ENCODE measurements around the gene DYNC2H1.

The DYNC2H1 gene

DNA sequence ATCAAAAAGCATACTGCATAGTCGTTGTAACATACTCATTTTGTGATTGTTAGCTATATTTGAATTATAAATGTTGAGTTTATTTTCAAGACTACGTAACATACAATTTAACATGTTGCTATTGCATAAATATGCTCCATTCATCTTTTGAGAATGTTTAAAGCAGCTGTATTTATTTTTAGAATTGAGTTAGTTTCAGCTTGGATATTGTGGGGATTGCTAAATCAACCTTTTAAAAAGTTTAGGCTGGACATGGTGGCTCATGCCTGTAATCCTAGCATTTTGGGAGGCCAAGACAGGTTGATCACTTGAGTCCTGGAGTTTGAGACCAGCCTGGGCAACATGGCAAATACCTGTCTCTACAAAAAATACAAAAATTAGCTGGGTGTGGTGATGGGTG is 288.1 kb downstream of the DYNC2H1 start:
- H3K4me3 ChIP-seq (IDR thresholded peaks at IDR 0.05; ENCODE audit: insufficient read depth, low read depth, low read length), result no peak overlapping the region
- H3K4me1 ChIP-seq (ENCODE audit: low read depth, poor library complexity, severe bottlenecking), result no peaks in the 10 kb centered on the region
- H3K27ac ChIP-seq, result no peak overlapping the region
- H3K9ac ChIP-seq, result no peak overlapping the region
- no peaks in the 10 kb centered on the region for H3K79me2 ChIP-seq (ENCODE audit: insufficient read depth, low read depth)
- TF ChIP-seq, protein P1, sequence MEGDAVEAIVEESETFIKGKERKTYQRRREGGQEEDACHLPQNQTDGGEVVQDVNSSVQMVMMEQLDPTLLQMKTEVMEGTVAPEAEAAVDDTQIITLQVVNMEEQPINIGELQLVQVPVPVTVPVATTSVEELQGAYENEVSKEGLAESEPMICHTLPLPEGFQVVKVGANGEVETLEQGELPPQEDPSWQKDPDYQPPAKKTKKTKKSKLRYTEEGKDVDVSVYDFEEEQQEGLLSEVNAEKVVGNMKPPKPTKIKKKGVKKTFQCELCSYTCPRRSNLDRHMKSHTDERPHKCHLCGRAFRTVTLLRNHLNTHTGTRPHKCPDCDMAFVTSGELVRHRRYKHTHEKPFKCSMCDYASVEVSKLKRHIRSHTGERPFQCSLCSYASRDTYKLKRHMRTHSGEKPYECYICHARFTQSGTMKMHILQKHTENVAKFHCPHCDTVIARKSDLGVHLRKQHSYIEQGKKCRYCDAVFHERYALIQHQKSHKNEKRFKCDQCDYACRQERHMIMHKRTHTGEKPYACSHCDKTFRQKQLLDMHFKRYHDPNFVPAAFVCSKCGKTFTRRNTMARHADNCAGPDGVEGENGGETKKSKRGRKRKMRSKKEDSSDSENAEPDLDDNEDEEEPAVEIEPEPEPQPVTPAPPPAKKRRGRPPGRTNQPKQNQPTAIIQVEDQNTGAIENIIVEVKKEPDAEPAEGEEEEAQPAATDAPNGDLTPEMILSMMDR (conservative IDR thresholded peaks at IDR 0.05; ENCODE audit: low read depth, low read length), result no peak
- H3K4me2 ChIP-seq, result no peak overlapping the region
- H3K36me3 ChIP-seq (ENCODE audit: insufficient read depth), result no peaks in the 10 kb centered on the region
- no peak overlapping the region for H2AFZ ChIP-seq (ENCODE audit: low read depth)
- H3K27me3 ChIP-seq (ENCODE audit: insufficient read depth, low read depth), result no peaks in the 10 kb centered on the region
- H4K20me1 ChIP-seq (ENCODE audit: insufficient read depth), result no peaks in the 10 kb centered on the region

- no peak overlapping the region for H2AFZ ChIP-seq (ENCODE audit: low read depth)
- H3K4me2 ChIP-seq, result no peak overlapping the region
- H4K20me1 ChIP-seq (ENCODE audit: insufficient read depth), result no peaks in the 10 kb centered on the region
- H3K36me3 ChIP-seq (ENCODE audit: insufficient read depth), result no peaks in the 10 kb centered on the region
- no peak overlapping the region for H3K27ac ChIP-seq
- H3K9ac ChIP-seq, result no peak overlapping the region
- TF ChIP-seq, protein P1 (conservative IDR thresholded peaks at IDR 0.05; ENCODE audit: low read depth, low read length), result no peak
- H3K4me1 ChIP-seq (ENCODE audit: low read depth, poor library complexity, severe bottlenecking), result no peaks in the 10 kb centered on the region
- no peaks in the 10 kb centered on the region for H3K27me3 ChIP-seq (ENCODE audit: insufficient read depth, low read depth)
- H3K4me3 ChIP-seq (IDR thresholded peaks at IDR 0.05; ENCODE audit: insufficient read depth, low read depth, low read length), result no peak overlapping the region
- no peaks in the 10 kb centered on the region for H3K79me2 ChIP-seq (ENCODE audit: insufficient read depth, low read depth)
Observed at GRCh38 chr11:103398829-103399228, 289.6 kb downstream of the DYNC2H1 start.

- no peak overlapping the region for H3K9ac ChIP-seq
- H3K27ac ChIP-seq, result no peak overlapping the region
- no peak overlapping the region for H3K4me2 ChIP-seq
- H3K4me1 ChIP-seq (ENCODE audit: low read depth, poor library complexity, severe bottlenecking), result no peaks in the 10 kb centered on the region
- no peaks in the 10 kb centered on the region for H3K36me3 ChIP-seq (ENCODE audit: insufficient read depth)
- no peaks in the 10 kb centered on the region for H3K27me3 ChIP-seq (ENCODE audit: insufficient read depth, low read depth)
- H2AFZ ChIP-seq (ENCODE audit: low read depth), result no peak overlapping the region
- no peaks in the 10 kb centered on the region for H4K20me1 ChIP-seq (ENCODE audit: insufficient read depth)
- no peaks in the 10 kb centered on the region for H3K79me2 ChIP-seq (ENCODE audit: insufficient read depth, low read depth)
- TF ChIP-seq, protein P1 (conservative IDR thresholded peaks at IDR 0.05; ENCODE audit: low read depth, low read length), result no peak
- H3K4me3 ChIP-seq (IDR thresholded peaks at IDR 0.05; ENCODE audit: insufficient read depth, low read depth, low read length), result no peak overlapping the region
Observed at GRCh38 chr11:103406357-103406756, 297.1 kb downstream of the DYNC2H1 start.

GRCh38 chr11:103407641-103408040 is 298.4 kb downstream of the DYNC2H1 start:
- no peak overlapping the region for H3K4me2 ChIP-seq
- H4K20me1 ChIP-seq (ENCODE audit: insufficient read depth), result no peaks in the 10 kb centered on the region
- no peak overlapping the region for H2AFZ ChIP-seq (ENCODE audit: low read depth)
- H3K9ac ChIP-seq, result no peak overlapping the region
- no peaks in the 10 kb centered on the region for H3K4me1 ChIP-seq (ENCODE audit: low read depth, poor library complexity, severe bottlenecking)
- TF ChIP-seq, protein P1 (conservative IDR thresholded peaks at IDR 0.05; ENCODE audit: low read depth, low read length), result no peak
- H3K27ac ChIP-seq, result no peak overlapping the region
- no peak overlapping the region for H3K4me3 ChIP-seq (IDR thresholded peaks at IDR 0.05; ENCODE audit: insufficient read depth, low read depth, low read length)
- H3K79me2 ChIP-seq (ENCODE audit: insufficient read depth, low read depth), result no peaks in the 10 kb centered on the region
- no peaks in the 10 kb centered on the region for H3K27me3 ChIP-seq (ENCODE audit: insufficient read depth, low read depth)
- no peaks in the 10 kb centered on the region for H3K36me3 ChIP-seq (ENCODE audit: insufficient read depth)

All from KMS-11 (cell line).